B cell (primary cell): ENCODE results near the gene CCDC180. TPM values are rescaled to one million over a fixed set of nuclear protein-coding genes. Genes with fewer than 3 reads are reported as not detected.

Experiments
- ATAC-seq: fragments of 200-7000 bp; cut with Tn5 transposase; one replicate; pipeline ENCODE4 v1.10.0; 2021; ENCODE audit warnings: low read depth, mild to moderate bottlenecking, moderate number of reproducible peaks, moderate library complexity
- CTCF ChIA-PET: fragments of 350-600 bp; sonication (Branson Sonifier 250); formaldehyde crosslinking; loops from one replicate; lab custom pipeline; 2021; ENCODE audit warnings: antibody characterized with exemption, inconsistent platforms; lab: Charles Lee
- POLR2A ChIA-PET: fragments of 350-600 bp; sonication (Branson Sonifier 250); formaldehyde crosslinking; loops from one replicate; lab custom pipeline; 2021; ENCODE audit warnings: antibody characterized with exemption; lab: Charles Lee
- DNase-seq: peaks from one replicate; pipeline ENCODE4 v3.0.0; 2013
- H2AFZ ChIP-seq: 2 replicates; pipeline ENCODE4 v1.6.1; 2012; ENCODE audit warnings: mild to moderate bottlenecking, low read depth, low read length; ENCODE audit not compliant: insufficient read depth, poor library complexity, severe bottlenecking
- H3K27ac ChIP-seq, 2 donors: 1 replicate in 1 of 2; 2 replicates in 1 of 2; pipeline ENCODE4 v1.5.1; 2012 to 2013; ENCODE audit warnings: low read length in 2 of 2, mild to moderate bottlenecking in 2 of 2, moderate library complexity in 1 of 2
- H3K27me3 ChIP-seq, 4 experiments: fragments of 200-600 bp in 1 of 4; sonication (generic) in 1 of 4; replicated peaks in 1 of 4; 1 replicate in 2 of 4; 2 replicates in 2 of 4; pipeline versions ENCODE4 v1.6.1 to v1.7.0; 2013 to 2016; ENCODE audit warnings: low read length in 3 of 4, mild to moderate bottlenecking in 2 of 4, mixed read lengths in 1 of 4, moderate library complexity in 1 of 4; ENCODE audit not compliant: insufficient read depth in 4 of 4, control insufficient read depth in 3 of 4; ENCODE audit errors: control extremely low read depth in 1 of 4
- H3K36me3 ChIP-seq, 2 experiments: replicated peaks in 1 of 2; 1 replicate in 1 of 2; 2 replicates in 1 of 2; pipeline versions ENCODE4 v1.6.1 to v1.7.1; 2013; ENCODE audit warnings: low read length in 1 of 2; ENCODE audit not compliant: insufficient read depth in 2 of 2, control insufficient read depth in 1 of 2; ENCODE audit errors: control extremely low read depth in 1 of 2, extremely low read depth in 1 of 2
- H3K4me1 ChIP-seq, 2 donors: fragments of 200-600 bp in 1 of 2; sonication (generic) in 1 of 2; 1 replicate in 1 of 2; 2 replicates in 1 of 2; pipeline versions ENCODE4 v1.5.1 to v1.6.1; 2013 to 2017; ENCODE audit warnings: low read length in 2 of 2; ENCODE audit not compliant: control insufficient read depth in 2 of 2, insufficient read depth in 2 of 2
- H3K4me2 ChIP-seq: replicated peaks from 2 replicates; pipeline ENCODE3; 2012; ENCODE audit warnings: mild to moderate bottlenecking, low read depth, low read length; ENCODE audit not compliant: poor library complexity, severe bottlenecking
- H3K4me3 ChIP-seq, 5 experiments: fragments of 200-600 bp in 1 of 5; sonication (generic) in 1 of 5; 1 replicate in 3 of 5; 2 replicates in 2 of 5; pipeline versions ENCODE4 v1.5.1 to v1.7.0; 2011 to 2016; ENCODE audit warnings: low read length in 4 of 5, mild to moderate bottlenecking in 4 of 5, low read depth in 2 of 5, control low read depth in 1 of 5, moderate library complexity in 1 of 5; ENCODE audit not compliant: insufficient read depth in 1 of 5; ENCODE audit errors: control extremely low read depth in 1 of 5, extremely low read depth in 1 of 5
- H3K79me2 ChIP-seq: fragments of 200-600 bp; sonication (generic); one replicate; pipeline ENCODE4 v1.6.0; 2016; ENCODE audit warnings: low read length; ENCODE audit not compliant: control insufficient read depth, insufficient read depth
- H3K9ac ChIP-seq: fragments of 200-600 bp; sonication (generic); 2 replicates; pipeline ENCODE4 v1.6.1; 2017; ENCODE audit warnings: mild to moderate bottlenecking, low read length, moderate library complexity
- H3K9me3 ChIP-seq, 3 donors: one replicate each; pipeline versions ENCODE4 v1.6.1 to v1.7.1; 2013; ENCODE audit warnings: low read length in 2 of 3; ENCODE audit not compliant: control insufficient read depth in 2 of 3, insufficient read depth in 1 of 3; ENCODE audit errors: control extremely low read depth in 1 of 3
- H4K20me1 ChIP-seq: 2 replicates; pipeline ENCODE4 v1.6.0; 2012; ENCODE audit warnings: mild to moderate bottlenecking, low read length; ENCODE audit not compliant: insufficient read depth, control insufficient read depth, poor library complexity, severe bottlenecking
- H3K27ac Mint-ChIP-seq: one replicate; pipeline ENCODE4 v1.8.0; 2021; ENCODE audit warnings: mixed read lengths
- H3K27me3 Mint-ChIP-seq: one replicate; pipeline ENCODE4 v1.8.0; 2021; ENCODE audit warnings: mixed read lengths
- H3K4me1 Mint-ChIP-seq: one replicate; pipeline ENCODE4 v1.8.0; 2021; ENCODE audit warnings: mixed read lengths
- H3K4me3 Mint-ChIP-seq: one replicate; pipeline ENCODE4 v1.8.0; 2021; ENCODE audit warnings: mixed read lengths
- H3K9me3 Mint-ChIP-seq: one replicate; pipeline ENCODE4 v1.8.0; 2022; ENCODE audit warnings: mixed read lengths; ENCODE audit not compliant: insufficient read depth
- EZH2 ChIP-seq: IDR thresholded peaks from 2 replicates; pipeline ENCODE4 v1.6.1; 2012; ENCODE audit warnings: borderline replicate concordance, low read depth, mild to moderate bottlenecking, moderate library complexity, low read length; ENCODE audit not compliant: insufficient read depth, poor library complexity, severe bottlenecking
- WGBS: methylation state at CpG from one replicate; pipeline ENCODE4 v1.1.5; 2013; ENCODE audit warnings: missing lambda C conversion rate; ENCODE audit not compliant: insufficient coverage; 5-methylcytosine and 5-hydroxymethylcytosine counted together
- intact Hi-C: fragments of 100-400 bp; cut with micrococcal nuclease; formaldehyde crosslinking; loops from one replicate; pipeline ENCODE4 v1.10.0; 2022
- polyA plus RNA-seq: library from polyadenylated mRNA; depleted of rRNA; stranded (reverse); fragments of >200 nt; gene quantifications from 2 replicates; pipeline ENCODE4 v1.2.3, GENCODE V29; 2012
- total RNA-seq, 2 donors: library from RNA; stranded (reverse); fragments of 120-200 nt in 1 of 2; gene quantifications; 1 replicate in 1 of 2; 2 replicates in 1 of 2; pipeline versions ENCODE4 v1.2.3 to v1.2.4, GENCODE V29; 2013 to 2022
- TF ChIP-seq, protein P1 (sequence below): fragments of 200-600 bp; IDR thresholded peaks from one replicate; pipeline ENCODE4 v1.8.0; 2022; ENCODE audit warnings: antibody characterized with exemption, mild to moderate bottlenecking

The CCDC180 gene
- total and polyA plus RNA-seq, 2 donors (not counting 1 experiment from before 2014, with no cell fraction given): 4.4 to 7.1 TPM

DNA sequence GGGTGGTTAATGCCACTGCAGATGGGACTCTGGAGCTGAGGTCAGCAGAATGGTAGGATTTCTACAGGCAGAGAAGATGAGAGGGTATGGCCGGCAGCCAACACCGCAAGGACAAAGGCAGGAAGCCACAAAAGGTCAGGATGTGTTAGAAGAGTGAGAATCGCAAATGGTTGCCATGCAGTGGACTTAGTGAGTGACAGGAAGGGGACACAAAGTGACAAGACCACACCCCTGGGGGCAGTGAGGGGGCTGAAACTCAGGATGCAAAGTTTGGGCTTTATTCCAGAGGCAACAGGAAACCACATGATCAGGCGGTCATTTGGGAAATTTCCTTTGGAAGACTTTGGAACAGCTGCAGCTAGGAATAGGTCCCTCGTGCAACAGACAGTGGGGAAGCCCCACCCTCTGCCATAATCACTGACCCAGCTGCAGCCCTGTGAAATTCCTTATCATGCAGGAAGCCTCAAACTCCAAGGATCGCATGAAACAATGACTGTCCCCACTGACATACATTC lies 14.2 kb upstream of the CCDC180 start:
- no peak for DNase-seq
- H3K27ac ChIP-seq: no peak overlapping the region
- H3K4me1 Mint-ChIP-seq: no peaks in the 10 kb centered on the region
- H2AFZ ChIP-seq: no peak overlapping the region
- H3K4me1 ChIP-seq: no peaks in the 10 kb centered on the region
- CTCF ChIA-PET: no interaction called here
- H3K79me2 ChIP-seq: no peaks in the 10 kb centered on the region
- no peaks in the 10 kb centered on the region for H4K20me1 ChIP-seq
- intact Hi-C loops: no loop called here
- H3K36me3 ChIP-seq: peaks cover 3 to 39% of the 10 kb centered on the region in 2 experiments
- no peak overlapping the region for H3K4me2 ChIP-seq
- TF ChIP-seq, protein P1, sequence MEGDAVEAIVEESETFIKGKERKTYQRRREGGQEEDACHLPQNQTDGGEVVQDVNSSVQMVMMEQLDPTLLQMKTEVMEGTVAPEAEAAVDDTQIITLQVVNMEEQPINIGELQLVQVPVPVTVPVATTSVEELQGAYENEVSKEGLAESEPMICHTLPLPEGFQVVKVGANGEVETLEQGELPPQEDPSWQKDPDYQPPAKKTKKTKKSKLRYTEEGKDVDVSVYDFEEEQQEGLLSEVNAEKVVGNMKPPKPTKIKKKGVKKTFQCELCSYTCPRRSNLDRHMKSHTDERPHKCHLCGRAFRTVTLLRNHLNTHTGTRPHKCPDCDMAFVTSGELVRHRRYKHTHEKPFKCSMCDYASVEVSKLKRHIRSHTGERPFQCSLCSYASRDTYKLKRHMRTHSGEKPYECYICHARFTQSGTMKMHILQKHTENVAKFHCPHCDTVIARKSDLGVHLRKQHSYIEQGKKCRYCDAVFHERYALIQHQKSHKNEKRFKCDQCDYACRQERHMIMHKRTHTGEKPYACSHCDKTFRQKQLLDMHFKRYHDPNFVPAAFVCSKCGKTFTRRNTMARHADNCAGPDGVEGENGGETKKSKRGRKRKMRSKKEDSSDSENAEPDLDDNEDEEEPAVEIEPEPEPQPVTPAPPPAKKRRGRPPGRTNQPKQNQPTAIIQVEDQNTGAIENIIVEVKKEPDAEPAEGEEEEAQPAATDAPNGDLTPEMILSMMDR: no peak
- TF ChIP-seq EZH2: no peak
- H3K4me3 Mint-ChIP-seq: no peak overlapping the region
- H3K9me3 Mint-ChIP-seq: peaks cover 3% of the 10 kb centered on the region
- POLR2A ChIA-PET: no interaction called here
- no peaks in the 10 kb centered on the region for H3K27me3 Mint-ChIP-seq
- ATAC-seq: no peak
- H3K9me3 ChIP-seq: peaks cover 0 to 9% (median 0%) of the 10 kb centered on the region in 3 donors
- no peak overlapping the region for H3K4me3 ChIP-seq
- no peaks in the 10 kb centered on the region for H3K27me3 ChIP-seq
- no peak overlapping the region for H3K9ac ChIP-seq
- 79% methylated on average over 6 of the region's 6 CpGs for WGBS
- H3K27ac Mint-ChIP-seq: no peak overlapping the region

DNA sequence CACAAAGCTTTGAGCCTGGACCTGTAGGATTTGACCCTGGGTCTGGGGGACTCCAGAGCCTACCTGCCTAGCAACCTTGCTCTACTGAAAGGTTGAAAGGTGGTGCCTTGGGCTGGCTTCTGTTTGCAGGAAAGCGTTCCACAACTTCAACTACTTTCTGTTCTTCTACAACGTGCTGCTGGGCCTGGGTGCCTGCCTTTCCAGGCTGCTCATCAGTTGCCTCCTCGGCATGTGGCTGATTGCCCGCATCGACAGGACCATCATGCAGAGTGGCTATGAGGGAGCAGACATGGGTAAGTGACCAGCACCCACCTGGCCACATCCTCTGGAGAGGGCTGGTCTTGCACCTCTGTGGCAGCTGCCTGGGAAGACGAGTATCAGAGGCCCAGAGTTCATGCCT lies 13.6 kb upstream of the CCDC180 start:
- TF ChIP-seq, protein P1: no peak
- no peak for TF ChIP-seq EZH2
- Histone ChIP-seq H3K4me1 (no peaks in the 10 kb centered on the region), H3K9ac (no peak overlapping the region), H3K4me2 (no peak overlapping the region), H3K27ac (no peak overlapping the region), H3K4me3 (no peak overlapping the region), H2AFZ (no peak overlapping the region), H3K27me3 (no peaks in the 10 kb centered on the region), H4K20me1 (no peaks in the 10 kb centered on the region), H3K79me2 (no peaks in the 10 kb centered on the region), H3K36me3 (peaks cover 0 to 33% of the 10 kb centered on the region in 2 experiments), H3K9me3 (peaks cover 0 to 9% (median 0%) of the 10 kb centered on the region in 3 donors)
- Mint-ChIP-seq H3K27ac (no peak overlapping the region), H3K27me3 (no peaks in the 10 kb centered on the region), H3K4me1 (no peaks in the 10 kb centered on the region), H3K4me3 (no peak overlapping the region), H3K9me3 (peaks cover 3% of the 10 kb centered on the region)
- WGBS: 88% methylated on average over 6 of the region's 6 CpGs
- DNase-seq (no peak), ATAC-seq (no peak)
- ChIA-PET CTCF (no interaction called here), POLR2A (no interaction called here)
- intact Hi-C loops: no loop called here
